ENCODE data around the gene STARD9.

Gene STARD9

DNA sequence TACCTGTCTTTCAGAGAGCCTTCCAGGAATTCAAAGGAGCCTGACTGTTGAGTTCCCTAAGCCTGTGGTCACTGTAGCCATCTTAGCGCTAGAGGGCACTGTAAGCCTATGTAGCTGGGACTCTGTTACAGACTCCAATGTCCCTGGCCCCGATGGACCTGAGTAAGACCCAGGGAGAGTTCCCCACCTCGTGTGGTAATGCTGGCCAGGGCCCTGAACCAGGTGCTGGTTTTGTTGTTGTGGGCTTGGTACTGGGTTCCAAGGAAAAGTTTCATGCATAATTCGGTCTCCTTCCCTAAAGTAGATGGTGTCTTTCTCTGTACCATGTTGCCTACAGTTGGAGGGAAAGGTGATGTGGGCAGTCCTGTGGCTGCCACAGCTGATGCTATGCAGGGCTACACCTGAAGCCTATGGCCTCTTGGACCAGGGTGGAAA is 129.1 kb downstream of the STARD9 start:
- peak; percentile 69 for DNase-seq

DNA sequence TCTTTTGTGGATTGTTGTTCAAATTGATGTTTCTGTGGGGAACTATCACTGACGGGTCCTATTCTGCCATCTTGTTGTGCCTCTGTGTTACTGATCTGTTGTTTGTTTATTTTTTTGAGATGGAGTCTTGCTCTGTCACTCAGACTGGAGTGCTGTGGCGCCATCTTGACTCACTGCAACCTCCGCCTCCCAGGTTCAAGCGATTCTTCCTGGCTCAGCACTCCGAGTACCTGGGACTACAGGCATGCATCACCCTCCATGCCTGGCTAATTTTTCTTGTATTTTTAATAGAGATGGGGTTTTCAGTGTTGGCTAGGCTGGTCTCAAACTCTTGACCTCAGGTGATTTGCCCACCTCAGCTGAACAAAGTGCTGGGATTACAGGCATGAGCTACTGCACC is 129.9 kb downstream of the STARD9 start:
- DNase-seq = no peak

DNA sequence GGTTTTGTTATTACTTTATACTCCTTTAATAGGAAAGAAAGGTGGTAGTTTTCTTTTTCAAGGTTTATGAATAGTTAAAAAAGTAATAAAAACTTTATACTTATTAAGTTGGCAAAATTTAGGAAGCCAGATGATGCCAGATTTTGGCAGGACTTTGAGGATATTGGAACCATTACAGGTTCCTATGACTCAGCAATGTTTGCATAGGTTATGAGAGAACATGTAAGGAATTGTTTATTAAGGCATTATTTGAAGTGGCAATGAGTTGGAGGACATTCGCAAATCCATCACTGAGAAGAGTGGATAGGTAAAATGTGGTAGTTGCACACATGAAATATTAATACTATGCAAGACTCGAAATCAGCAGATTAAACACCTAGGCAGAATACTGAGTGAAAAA is 131.7 kb downstream of the STARD9 start:
- no peak for DNase-seq

DNA sequence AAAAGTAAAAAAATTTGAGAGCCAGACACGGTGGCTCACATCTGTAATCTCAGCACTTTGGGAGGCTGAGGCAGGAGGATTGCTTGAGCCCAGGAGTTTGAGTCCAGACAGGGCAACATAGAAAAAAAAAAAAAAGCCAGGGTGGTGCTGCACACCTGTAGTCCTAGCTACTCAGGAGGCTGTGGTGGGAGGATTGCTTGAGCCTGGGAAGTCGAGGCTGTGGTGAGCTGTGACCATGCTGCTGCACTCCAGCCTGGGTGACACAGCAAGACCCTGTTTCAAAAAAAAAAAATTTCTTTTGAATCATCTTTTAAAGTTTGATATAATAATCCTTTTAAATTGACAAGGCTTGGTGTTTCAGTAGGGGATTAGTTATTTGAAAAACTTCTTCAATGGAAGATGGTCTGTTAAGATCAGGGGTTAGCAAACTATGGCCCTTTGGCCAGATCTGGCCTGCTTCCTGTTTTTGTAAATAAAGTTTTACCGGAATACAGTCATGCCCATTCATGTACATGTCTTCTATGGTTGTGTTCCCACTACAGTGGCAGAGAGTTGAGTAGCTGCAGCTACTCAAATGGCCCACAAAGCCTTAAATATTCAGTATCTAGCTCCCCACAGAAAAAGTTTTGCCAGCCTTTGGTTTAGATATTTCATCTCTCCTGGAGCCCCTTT is 132.6 kb downstream of the STARD9 start:
- DNase-seq = no peak

DNA sequence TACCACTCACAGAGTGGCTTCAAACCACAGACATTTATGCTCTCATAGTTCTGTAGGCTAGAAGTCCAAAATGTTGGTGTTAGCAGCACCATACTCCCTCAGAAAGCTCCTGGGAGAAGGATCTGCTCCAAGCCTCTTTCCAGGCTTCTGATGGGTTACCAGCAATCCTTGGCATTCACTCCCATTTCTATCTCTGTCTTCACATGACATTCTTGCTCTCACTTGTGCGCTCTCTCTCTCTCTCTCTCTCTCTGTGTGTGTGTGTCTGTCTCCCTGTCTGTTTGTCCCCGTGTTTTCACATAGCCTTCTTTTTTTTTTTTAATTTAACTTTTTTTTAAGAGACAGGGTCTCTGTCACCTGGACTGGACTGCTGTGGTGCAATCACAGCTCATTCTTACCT is 135.3 kb downstream of the STARD9 start:
- no peak for DNase-seq

DNA sequence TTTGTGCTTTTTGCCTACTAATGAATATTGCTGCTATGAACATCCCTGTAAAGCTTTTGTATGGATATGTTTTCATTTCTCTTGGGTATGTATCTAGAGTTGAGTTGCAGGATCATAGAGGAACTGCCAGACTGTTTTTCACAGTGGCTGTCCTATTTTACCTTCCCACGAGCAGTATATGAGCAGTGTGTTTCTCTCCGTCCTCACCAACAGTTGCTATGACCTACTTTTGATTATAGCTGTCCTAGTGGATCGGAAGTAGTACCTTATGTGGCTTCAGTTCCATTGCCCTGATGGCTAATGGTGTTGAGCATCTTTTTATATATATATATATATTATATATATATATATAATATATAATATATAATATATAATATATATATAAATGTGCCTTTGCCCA is 136.3 kb downstream of the STARD9 start:
- DNase-seq = no peak

DNA sequence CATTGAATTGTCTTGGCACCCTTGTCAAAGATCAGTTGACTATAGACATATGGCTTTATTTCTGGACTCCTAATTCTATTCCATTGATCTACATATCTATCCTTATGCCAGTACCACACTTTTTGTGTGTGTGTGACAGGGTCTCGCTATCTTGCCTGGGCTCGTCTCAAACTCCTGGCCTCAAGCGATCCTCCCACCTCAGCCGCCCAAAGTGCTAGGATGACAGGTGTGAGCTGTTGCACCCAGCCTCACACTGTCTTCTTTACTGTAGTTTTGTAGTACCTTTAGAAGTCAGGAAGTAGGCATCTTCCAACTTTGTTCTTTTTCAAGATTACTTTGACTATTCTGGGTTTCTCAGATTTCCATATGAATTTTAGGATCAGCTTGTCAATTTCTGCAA is 137.2 kb downstream of the STARD9 start:
- no peak for DNase-seq

DNA sequence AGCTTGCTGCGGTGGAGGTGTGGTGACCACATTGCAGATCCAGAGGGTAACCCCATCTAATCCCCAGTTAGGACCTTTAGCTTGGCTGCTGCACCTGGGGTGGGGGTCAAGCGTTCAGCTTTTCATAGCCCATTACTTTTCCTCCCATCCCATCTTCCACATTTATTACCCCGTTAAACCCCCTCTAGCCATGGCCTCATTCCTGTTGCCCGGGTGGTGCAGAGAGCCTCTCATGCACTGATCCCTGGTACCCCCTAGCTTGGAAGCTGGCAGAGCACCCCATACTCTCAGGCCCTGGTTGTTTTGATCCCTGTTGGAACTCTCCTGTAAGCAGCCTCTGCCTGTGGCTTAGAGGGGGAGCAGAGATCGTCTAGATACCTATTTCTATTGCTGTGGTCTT is 140.7 kb downstream of the STARD9 start:
- no peak for DNase-seq

DNA sequence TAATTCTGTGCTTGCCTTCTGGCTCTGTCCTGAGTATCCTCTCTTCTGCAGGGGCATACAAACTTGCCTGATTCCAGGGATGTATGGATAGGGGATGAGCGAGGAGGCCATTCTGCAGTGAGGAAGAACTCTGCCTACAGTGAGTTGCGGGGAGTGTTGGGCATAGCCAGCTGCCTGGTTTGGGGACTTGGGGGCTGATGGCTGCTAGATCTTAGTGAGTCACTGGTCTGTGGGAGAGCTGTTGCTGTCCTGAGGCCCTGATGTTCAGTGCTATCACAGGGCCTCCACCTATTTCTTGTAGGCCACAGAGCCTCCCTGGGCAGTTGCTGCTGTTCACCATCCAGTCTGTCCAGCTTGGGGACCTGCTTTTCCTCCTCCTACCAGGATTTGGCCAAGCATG is 141.2 kb downstream of the STARD9 start:
- no peak for DNase-seq

DNA sequence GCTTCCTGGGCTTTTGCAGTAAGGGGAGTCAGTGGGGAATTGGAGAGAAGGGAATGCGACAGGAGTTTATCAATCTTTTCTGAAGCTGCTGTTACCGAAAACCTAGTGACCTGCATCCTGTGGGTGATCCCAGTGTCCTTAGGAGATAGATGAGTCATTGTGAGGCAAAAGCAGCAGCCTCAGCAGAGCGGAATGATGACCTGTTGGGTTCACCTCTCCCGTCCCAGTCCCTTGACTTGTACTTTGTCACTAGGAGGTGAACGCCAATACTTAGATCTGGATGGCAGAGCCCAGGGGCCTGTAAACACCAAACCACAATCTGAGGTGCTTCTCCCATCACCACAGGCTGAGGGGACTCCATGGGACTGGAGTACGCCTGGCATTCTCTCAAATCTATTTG is 143.6 kb downstream of the STARD9 start:
- DNase-seq = no peak

DNA sequence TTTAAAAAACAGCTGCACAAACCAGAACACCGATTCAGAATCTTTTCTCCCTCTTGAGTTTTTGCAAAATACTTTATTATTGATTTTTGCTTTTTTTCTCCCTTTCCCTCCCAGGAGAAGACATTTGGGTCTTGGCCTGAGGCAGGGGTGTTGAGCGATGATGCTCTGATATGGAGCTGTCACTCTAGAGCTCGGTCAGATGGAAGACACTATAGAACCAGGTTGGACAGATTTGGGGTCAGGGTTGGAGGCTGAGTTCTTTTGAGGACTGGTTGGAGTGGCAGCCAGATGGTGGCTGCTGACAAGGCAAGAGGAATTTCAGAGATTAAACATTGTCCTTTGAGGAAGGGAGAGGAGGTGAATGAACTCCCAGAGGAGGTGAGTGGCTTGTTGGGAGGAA is 144.7 kb downstream of the STARD9 start:
- no peak for DNase-seq

DNA sequence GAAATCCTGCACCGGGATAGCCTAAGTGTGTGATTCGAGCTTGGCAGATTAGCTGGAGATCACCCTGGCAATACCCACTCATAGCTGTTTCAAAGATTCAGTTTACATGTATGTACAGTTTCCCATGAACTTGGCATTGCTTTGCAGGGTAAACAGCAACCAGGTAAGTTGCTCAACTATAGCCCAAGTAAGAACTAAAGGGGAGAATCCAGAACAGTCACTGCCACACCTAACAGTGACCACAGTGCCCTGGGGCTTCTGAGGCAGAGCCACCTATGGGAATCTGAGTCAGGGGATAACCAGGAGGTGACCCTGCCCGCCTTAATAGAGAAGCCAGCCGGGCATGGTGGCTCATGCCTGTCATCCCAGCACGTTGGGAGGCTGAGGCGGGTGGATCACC is 145.6 kb downstream of the STARD9 start:
- DNase-seq = no peak

DNA sequence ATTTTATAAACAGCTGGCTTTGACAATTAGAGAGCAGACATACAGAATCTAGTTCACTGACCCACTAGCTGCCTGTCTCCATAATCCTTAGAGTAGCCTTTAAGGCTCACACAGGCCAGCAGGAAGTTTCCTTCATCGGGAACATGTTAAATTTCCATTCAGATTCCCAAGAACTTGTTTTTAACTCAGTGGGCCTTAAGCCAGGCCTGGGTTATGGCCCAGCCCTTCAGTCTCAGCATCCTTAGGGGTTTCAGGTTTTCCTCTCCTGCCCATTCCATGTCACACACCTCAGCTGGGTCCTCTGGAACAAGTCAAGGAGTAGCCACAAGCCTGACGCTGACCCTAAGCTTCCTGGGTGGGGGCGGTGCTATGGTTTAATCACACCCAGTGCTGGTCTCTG is 146.5 kb downstream of the STARD9 start:
- DNase-seq = no peak

DNA sequence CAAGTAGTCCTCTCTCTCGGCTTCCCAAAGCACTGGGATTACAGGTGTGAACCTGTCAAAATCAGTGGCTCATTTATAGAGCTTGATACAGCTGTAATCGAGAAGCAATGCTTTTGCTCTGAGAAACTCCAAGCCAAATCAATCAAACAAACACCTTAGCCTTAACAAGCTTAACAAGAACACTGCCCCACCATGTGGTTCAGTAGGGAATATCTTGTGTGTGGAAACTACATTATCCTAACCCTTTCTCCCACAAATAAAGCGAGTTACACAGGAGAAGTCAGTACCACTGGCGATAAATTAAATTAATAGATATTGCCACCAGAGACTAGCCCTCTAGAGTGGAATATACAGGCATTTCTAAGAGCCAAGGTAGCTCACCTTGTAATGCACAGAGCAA is 147.7 kb downstream of the STARD9 start:
- DNase-seq = no peak

DNA sequence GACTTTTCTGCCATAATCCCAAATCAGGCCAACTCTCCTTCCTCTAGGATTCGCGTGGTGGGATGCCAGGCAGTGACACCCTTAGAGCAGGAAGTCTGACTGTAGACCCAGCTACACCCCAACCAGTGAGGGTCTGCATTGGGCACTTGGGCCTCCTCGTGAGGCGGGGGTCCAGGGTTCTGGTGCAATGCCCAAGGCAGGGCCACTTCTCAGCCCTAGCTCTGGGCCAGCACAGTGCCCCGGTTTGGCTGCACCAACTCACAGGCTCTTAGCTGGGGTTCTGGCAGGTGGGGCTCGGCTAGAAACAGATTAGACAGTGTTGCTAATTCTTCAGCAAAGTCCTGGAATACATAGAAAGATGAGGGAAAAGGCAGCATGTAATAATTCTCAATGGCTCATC is 148.9 kb downstream of the STARD9 start:
- DNase-seq = no peak

DNA sequence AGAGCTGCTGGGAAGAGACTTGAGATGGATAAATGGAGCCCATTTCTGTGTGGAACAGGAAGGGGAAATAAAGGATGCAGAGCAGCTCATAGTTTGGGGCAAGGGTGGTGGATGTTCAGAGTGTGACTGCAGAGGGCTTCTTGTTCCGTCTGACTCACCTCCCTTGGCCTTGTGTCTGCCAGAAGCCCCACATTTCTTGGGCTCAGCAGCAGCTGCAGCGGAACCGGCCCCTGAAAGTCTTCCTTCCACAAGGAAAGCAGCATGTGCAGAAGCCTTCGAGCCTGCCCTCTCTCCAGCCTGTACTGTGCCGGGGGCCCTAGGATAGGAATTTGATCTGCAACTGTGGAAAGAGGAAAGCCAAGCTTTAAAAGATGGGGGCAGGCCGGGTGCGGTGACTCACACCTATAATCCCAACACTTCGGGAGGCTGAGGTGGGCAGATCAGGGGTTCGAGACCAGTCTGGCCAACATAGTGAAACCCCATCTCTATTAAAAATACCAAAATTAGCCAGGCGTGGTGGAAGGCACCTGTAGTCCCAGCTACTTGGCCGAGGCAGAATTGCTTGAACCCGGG is 150.0 kb downstream of the STARD9 start:
- no peak for DNase-seq

DNA sequence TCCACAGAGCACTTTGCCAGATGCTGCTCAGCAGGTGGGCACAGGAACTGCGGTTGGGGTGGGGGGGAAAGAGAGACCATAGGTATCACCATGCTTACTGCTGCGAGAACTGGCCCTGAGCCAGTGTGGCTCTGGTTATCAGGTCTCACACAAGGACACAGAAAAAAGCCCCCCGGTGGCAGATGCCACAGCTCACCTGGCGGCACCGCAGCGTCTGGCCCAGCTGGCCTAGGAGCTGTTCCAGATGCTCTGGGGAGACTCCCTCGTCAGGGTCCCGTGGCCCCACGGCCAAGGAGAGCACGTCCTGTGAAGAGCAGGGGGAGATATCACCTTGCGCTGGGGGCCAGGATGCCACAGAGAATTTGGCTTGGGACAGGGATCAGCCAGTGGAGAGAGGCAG is 150.7 kb downstream of the STARD9 start:
- no peak for DNase-seq

DNA sequence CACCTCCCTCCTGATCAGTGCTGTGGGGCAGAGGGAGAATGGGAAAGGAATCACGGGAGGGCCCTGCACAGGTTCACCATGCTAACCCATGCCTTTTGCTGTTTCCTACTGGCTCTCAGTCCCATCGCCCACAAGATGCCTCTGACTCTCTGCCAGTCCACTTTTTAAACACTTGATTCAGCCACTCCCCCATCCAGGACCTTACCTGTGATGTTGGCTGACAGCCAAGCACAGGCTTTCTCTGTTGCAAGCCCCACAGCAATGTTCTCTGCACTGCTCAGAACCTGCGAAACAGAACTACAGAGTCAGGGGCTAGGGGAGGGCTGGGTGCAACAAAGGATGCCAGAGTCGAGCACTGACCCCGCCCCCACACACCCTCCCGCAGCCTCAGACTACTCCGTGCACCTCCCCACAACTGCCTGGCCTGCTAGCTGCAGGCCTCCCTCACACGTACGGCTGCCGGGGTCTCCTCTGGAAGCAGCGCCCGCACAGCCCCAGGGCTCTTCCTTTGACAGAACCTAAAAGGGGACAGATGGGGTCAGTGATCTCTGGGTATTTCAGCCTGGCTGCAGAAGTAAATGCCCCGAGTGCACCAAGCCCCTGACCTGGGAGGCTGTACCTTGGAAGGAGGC is 152.5 kb downstream of the STARD9 start:
- no peak for DNase-seq

DNA sequence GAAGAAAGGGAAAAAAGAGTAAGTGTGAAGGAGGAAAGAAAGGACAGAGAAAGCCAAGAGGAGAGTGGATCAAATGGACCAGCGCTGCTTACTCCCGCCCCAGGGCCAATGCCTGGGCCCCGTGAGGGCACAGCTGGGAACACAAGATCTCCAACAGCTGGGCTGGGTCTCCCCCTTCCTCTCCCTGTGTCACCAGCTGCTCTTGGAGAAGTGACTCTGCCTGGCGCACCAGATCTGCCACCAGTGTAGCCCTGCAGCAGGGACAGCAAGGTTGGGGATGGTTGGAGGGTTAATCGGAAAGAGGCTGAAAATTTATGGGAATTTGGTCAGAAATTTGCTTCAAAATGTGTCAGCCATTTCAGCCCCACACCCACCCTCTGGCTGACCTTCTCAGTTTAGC is 153.2 kb downstream of the STARD9 start:
- no peak for DNase-seq

DNA sequence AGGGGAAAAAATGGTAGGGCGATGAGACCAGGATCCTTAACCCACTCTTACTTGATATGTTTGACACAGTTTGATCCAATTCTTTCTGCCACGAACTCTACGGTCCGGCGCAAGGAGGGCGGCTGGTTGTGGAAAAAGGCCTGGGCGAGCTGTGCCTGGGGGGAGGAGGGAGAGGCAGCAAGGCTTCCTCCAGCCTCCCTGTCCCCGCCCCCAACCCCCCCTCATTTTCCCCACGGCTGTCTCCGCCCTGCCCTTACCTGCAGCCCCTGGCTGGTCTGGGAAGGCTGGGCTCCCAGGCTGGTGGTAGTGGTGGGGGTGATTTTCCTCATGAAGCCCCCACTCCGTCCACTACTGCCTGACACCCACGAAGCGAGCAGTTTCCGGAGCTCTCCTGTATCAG is 153.6 kb downstream of the STARD9 start:
- no peak for DNase-seq

DNA sequence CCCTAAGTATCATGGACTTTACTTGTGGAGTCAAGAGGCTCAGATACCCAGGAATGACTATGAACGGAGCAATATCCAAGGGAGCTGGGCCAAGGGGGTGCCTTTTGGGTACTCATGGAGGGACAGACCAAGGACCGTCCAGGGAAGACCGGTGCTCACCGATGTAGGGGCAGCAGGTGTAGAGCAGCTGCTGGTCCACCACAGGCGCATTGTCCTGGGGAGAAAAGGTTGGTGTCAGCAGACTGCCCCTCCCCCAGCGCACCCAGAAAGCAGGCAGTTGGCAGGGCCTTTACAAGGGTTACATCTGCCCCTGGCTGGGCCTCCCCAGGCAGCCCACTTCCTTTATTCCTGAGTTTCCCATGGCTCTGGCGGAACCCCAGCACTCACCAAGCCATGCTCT is 154.0 kb downstream of the STARD9 start:
- no peak for DNase-seq

DNA sequence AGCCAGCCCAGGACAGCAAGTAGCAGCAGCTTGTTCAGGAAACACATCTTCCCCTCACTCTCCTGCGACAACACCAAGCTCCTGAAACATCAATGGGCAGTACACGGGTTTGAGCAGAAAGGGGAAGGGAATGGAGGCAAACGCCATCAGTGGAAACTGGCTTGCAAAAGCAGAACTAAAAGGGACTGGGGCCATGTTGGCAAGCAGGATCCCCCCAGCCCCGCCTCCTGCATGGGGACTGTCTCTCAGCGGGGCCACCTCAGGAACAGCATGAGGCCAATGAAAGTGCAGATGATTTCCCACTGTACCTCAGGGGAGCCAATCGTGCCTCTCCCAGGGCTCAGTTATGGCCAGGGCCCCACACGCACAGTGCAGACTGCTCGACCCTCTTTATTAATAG is 154.7 kb downstream of the STARD9 start:
- DNase-seq = no peak

DNA sequence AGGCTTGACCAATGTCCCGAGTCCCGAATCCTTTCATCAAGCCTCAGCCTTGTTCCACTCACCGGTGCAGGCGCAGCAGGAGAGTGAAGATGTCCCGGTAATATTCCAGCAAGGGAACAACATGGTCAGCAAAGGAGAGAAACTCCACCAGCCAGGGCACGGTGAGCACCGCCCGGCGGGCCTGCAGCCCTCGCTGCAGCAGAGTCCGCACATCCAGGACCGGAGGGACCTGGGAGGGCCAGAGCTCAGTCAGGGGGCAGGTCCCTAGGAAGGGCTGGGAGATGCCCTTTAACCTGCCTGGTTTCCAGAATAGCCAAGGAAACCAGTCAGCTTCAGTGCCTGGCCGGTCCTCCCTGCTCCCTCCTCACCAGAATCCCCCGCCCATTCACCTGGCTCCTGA is 155.1 kb downstream of the STARD9 start:
- DNase-seq = no peak

DNA sequence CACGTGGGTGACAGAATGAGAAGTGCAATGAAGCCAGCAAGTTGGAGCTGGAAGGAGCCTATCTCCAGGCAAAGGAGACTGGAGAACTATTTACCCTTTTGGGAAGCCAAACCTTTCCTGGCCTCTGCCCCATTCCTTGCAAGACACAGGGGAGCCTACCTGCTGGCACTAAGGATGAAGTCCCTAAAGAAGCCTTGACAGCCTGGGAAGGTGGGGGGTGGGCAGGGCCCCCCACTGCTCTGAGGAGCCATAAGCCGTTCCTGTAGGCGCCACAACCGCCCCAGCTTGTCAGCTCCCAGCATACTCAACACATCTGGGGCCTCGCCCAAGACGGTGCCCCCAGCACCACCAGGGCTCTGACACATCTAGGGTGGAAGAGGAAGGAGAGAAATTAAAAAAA is 156.1 kb downstream of the STARD9 start:
- no peak for DNase-seq
